SIG-M5 (cell line): ENCODE data around the gene PRKAR1B.

Experiments used
- DNase-seq: peaks from one replicate; lab custom pipeline; 2025; lab: John Stamatoyannopoulos, UW

PRKAR1B gene

DNA sequence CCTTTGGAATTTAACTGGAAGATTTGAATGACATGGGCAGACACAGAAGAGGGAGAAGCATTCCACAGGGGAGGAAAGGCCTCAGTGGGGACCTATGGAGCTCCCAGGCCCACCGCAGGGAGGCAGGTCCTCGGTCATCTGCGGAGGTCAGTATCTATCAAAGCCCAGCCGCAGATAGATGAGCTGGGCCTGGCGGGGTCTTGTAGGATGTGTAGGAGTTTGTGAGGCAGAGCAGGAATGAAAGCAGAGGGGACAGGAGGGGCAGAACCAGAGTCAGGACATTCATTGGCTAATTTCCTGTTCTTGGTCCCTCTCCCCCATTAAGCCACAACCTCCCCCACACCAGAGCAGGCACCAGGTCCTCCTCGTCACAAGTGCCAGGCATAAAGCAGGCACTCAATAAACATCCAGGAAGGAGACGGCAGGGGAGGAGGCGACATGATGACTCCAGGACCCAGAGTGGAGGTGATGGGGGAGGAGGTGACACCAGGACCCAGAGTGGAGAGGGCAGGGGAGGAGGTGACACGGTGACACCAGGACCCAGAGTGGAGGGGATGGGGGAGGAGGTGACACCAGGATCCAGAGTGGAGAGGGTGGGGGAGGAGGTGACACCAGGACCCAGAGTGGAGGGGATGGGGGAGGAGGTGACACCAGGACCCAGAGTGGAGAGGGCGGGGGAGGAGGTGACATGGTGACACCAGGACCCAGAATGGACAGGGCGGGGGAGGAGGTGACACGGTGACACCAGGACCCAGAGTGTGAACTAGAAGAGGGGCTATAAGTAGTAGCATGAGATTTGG, 123.7 kb downstream of the PRKAR1B start:
- DNase-seq: no peak

DNA sequence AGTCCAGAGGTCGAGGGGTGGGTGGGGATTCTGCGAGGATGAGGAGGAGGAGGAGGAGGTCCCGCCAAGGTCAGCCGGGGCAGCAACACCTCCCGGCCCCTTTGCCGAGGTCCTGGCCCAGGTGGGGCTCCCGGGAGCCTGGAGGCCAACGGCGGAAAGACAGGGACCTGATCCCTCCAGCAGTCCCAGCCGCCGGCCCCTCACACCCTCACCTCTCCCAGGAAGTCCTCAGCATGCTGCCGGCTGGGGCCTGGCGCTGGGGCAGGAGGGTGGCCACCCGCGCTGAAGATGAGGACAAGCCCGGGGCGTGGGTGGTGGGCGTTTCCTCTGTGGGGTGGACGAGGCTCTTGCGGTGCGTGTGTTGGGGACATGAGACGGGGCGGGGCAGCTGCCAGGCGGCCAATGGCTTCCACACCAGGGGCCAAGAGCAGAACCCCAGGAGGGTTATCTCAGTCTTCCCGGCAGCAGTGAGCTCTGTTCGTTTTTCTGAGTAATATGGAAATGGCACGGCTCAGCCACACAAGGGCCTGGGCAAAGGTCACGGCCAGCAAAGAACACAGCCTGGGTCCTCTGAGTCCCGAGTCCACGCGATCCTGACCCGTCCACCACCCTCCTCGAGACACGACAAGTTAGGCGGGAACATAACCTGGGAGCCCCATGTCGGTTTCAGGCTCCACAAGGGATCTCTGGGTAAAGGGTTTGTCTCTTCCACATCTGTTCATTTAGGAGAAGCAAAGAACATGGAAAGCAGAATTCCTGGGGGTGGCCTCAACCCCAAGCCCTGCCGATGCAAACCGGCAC, 124.5 kb downstream of the PRKAR1B start:
- no peak for DNase-seq

DNA sequence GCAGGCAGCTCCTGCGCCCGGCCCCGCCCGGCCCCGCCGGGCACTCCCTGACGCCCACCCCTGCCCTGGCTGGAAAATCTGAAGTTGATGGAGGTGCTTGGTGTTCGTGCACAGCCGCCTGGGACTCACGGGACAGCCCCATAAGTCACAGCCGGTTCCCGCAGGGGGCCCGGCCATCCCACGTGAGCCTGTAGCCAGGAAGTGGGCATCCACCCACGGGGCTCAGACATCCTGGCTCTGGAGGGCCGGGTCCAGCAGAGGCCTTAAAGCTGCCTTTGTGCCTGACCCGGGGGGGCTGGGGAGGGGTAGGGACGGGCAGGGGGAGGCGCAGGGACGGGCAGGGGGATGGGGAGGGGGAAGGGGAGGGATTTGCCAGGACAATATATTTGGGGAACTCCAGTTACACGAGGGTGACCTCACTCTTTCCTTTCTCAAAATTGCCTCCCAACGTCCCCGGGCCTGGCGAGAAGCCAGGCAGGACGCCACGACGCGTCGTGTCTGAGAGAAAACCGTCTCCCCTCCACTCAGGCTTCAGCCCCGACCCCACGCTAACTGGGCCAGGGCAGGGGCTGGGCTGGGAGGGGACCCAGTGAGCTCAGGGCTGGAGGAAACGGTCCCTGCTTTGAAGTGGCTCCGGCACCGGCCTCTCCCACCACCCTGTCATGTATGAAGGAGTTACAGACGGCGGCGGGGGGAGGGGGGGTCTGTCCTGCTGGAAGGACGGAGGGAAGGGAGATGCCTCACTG, 125.3 kb downstream of the PRKAR1B start:
- no peak for DNase-seq

DNA sequence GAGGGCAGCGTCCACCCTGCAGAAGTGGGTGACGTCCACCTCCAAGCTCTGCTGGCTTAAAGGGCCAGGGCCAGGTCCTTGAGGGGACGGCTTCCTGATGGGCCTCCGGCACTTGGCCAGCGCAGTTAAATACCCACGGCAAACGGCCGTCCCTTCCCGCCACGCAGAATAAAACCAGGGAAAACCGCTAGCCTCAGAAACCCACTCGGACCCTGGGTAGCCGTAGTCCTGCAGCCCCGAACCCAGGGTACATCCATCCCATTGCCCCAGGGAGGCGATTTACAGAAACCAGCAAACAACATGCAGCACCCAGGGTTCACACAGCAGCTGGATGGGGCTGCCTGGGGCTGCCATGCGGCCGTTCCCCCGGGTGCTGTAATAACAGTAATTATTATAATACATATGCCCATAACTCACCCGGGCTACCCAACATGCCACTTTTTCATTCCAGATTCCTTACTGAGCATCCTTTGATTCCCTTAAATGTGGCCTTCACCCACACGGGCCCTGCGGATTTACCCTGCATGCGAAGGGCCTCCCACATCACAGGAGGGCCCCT, 126.0 kb downstream of the PRKAR1B start:
- no peak for DNase-seq

DNA sequence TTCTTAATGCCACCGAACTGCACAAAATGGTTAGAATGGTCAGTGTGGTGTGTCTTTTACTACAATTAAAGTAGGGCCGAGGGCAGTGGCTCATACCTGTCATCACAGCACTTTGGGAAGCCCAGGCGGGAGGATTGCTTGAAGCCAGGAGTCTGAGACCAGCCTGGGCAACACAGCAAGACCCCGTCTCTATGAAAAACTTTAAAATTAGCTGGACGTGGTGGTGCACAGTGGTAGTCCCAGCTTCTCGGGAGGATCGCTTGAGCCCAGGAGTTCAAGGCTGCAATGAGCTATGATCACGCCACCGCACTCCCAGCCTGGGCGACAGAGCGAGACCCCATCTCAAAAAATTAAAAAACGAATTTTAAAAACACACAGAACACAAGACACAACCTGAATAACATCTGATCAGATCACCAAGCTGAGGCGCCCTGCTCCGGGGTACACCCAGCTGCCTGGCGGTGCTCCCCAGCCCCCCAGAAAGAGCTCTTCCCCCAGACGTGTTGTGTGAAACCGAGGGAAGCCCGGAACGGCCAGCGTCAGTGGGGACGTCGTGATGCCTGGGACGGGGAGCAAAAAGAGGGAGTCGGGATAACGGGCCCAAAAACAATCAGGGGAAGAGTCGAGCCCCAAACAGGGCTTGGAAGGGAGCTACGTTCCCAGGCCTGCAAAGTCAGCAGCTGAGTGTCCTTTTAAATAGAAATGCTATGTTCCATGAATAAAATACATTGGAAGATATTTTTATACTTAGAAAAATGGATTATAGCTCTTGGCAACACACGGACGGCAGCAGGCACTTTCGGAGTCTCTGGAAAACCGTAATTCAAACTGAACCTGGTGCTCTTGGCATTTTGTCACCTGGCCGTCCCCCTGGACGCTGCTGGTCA, 126.7 kb downstream of the PRKAR1B start:
- DNase-seq: no peak

DNA sequence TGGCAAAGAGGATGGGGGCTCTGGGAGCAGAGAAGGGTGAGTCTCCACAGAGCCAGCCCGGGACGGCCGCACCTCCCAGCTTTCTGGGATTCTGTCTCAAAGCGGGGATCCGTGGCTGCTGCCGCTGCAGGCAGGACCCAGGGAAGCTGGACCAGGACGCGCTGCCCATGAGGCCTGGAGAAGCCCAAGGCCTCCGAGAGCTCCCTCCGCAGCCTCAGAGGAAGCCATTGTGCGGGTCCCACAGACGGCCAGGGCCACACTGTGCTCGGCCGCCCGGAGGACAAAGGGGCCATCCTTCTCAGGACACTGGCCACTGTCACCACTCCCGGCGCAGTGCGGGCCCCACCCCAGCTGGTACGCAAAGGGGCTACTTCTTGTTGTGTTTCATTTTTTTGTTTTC, 128.2 kb downstream of the PRKAR1B start:
- no peak for DNase-seq

DNA sequence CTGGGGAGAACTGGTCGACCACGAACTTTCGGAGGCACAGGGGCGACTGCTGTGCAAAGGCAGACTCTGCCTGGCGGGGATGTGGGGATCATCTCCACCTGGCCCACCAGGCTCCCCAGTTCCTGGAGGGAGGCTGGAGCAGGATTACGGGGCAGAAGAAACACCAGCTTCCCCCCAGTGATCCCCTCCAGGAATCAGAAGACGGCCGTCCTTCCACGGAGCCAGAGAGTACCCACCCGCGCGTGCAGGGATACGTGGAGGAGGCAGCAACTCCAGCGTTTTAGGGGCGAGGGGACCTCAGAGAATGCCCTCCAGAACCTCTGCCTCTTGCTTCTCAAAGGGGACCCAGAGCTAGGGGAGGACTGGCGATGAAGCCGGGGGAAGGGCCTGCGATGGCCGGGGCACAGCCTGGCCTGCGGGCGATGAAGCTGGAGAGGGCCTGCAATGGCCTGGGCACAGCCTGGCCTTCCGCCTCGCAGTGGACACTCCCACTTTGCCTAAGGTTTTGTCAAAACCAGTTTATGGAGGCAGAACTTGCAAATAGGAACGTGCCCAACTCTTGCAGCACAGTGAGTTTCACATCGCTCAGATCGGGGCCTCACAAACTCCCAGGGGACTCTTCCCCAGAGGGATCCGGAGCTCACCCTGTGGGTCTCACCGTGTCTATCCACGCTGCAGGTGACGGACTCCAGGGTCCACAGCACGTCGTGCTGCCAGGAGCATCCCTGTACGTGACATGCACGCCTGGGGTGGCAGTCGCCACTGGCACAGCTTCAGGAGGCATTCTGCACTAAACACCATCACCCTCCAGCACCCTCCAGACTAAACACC, 129.5 kb downstream of the PRKAR1B start:
- no peak for DNase-seq

DNA sequence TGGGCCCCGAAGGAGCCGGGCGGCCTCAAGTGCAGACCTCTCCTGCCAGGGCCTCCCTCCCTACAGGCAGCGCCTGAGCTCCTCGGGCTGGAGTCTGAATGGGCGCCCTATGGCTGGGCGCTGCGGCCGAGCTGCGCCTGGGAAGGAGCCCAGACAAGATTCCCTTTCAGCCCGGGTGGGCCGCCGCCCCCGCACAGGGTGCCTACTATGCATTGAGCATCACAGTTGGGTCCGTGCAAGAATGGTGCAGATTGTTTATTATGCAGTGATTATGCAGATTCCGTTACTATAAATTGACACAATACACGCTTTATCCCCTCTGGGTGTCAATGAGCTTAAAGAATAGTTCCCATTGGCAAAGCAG, 130.3 kb downstream of the PRKAR1B start:
- DNase-seq: no peak

DNA sequence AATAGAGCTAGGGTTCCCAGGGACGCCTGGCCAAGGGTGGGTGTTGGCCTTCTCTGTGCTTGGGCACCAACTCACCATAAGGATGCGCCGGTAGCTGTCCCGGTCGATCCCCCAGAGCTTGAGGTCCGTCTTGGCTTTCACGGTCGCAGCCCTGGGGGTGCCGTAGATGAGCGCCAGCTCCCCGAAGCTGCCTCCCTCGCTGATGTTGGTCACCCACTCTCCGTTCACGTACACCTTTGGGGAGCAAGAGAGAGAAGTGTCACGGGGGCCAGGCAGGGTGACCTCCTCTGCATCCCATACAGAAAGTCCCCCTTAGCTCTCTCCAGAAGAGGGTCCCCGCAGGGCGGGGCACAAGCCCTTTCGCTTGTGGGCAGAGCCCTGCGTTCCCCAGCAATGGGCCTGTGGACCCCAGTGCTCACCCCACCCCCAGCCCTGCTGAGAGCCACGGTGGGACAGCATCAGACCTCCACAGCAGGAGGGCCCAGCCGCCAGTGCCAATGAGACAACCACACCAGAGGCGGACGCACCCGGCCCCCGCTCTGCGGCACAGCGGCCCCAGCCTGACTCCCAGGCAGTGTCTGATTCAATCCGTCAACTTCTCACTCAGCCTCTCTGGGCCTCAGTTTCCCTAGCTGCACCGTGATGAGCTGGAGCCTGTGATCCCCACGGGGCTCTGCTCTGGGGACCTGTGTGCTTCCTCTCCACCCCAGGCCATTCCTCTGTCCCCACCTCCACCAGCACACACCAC, 130.8 kb downstream of the PRKAR1B start:
- DNase-seq: no peak

DNA sequence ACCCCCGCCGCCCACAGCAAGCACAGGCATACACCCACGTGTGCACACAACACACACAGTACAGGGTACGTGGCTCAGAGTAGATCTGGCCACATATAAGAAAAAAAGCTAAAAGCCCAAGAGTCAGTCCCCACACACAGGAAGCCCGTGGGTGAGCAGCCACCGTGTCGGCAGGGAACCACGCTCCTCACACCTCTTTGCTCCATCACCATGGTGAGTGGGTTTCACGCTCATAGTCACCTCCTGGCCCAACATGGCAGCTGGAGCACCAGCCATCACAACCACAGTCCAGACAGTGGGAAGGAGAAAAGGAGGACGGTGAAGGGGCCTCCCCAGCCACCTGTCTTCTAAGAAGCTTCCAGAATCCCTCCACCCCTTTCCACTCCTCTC, 131.5 kb downstream of the PRKAR1B start:
- no peak for DNase-seq

DNA sequence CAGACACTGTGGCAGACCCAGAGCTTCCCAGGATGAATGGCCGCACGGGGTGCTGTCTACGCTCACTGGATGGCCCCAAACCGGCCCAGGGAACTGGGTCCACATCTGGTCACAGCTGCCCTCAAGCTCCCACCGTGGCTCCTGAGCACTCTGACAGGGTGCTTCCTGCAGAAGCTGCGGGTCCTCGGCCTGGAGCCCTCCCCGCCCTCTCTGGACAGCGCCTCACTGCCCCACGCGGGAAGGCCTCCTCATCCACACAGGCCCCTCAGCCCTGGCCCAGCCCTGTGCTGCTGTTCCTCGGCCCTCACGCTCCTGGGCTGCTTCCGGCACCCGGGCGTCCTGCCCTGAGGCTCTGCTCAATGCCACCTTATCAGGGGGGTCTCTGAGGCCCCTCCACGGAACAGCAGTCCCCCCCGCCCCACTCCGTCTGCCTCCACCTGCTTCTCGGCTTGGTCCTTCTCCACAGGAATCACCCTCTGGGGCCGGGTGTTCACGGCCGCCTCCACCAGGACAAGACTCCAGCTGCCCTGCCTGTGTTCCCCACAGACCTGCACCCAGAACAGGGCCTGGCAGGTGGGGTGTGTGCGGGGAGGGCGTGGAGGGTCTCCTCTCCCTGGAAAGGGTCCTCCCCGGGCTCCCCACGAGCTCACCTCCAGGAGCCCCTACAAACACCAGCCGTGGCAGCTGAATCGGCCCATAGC, 132.0 kb downstream of the PRKAR1B start:
- no peak for DNase-seq

DNA sequence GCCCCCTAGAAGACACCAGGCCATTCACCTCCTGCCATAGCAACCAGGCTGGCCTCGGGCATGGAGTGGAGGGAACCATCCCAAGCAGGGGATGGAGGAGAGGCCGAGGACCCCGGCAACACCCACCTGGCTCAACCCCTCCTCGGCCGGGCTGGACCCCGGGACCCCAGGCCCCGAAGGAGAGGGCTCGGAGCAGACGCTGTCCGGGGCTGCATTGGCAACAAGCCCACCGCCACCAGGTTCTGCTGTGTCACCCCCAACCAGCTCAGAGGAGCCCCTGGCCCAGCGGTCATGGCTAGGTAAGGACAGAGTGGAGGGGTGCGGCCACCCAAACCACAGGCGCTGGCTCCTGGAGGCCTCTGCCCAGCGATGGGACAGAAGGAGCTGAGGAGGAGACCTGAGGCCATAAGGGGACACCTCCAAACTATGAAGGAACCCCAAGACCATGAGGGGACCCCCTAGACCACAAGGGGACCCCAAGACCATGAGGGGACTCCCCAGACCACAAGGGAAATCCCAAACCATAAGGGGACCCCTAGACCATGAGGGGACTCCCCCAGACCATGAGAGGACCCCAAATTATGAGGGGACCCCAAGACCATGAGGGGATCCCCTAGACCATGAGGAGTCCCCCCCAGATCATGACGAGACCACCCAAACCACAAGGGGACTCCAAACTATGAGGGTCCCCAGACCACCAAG, 132.7 kb downstream of the PRKAR1B start:
- DNase-seq: no peak

DNA sequence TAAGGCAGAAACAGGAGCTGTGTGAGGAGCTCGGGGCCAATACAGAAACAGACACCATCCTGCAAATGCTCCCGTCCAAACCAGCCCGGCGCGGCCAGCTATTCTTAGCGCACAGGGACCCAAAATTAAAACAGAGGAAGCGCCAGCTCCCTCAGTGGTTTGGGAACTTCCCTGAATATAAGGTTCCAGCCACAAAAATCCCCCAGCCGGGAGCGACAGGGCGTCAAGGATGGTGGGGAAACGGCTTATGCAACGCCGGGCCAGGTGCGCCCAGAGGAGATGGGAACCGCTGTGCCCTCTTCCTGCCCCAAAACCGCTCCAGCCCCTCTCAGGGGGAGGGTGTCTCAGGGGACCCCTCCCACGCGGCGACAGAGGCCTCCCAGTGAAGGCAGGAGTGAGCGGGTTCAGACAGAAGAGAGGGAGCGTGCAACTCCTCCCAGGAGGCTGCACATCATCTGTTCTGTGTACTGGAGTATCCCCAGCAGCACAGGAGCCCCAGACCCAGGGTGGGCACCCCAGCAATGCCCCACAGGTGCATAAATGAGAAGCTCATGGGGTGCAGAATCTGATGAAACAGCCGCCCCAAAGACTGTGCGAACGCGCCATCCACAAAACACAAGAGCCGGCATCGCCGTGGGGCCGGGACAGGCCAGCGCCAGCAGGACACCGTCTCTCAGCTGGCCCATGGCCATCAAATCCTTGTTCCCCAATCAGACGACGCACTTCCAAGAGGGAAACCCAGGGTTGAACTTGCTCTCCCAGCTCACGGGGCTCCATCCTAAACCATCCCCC, 133.6 kb downstream of the PRKAR1B start:
- no peak for DNase-seq

DNA sequence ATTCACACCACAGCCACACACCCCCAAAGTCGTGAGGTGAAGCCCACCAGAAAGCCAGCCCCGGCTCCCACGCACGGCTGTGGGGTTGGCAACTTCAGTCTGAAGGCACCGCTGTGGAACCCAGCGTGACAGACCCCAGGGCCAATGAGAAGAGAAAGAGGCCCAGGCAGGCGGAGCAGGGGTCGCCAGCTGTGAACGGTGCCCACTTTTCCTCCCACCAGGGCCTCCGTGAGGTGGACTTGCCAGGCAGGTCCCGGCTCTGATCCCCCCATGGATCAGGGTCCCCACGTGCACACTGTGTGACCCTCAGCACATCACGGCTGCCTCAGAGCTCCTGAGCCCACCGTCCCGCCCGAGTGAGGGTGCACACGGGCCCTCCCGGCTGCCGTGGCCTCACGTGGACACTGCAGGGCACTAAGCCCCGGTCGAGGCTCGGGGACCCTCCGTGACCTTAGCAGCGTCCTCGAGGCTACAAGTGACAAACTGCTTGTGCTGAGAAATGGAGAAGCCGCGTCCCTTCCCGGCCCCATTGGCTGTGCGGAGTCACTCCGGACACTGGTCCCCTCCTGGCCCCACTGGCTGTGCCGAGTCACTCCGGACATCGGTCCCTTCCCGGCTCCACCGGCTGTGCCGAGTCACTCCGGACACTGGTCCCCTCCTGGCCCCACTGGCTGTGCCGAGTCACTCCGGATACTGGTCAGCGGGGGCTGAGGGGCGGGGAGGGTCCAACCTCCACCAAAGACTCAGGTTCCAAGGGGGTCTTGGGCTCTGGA, 135.0 kb downstream of the PRKAR1B start:
- DNase-seq: no peak

DNA sequence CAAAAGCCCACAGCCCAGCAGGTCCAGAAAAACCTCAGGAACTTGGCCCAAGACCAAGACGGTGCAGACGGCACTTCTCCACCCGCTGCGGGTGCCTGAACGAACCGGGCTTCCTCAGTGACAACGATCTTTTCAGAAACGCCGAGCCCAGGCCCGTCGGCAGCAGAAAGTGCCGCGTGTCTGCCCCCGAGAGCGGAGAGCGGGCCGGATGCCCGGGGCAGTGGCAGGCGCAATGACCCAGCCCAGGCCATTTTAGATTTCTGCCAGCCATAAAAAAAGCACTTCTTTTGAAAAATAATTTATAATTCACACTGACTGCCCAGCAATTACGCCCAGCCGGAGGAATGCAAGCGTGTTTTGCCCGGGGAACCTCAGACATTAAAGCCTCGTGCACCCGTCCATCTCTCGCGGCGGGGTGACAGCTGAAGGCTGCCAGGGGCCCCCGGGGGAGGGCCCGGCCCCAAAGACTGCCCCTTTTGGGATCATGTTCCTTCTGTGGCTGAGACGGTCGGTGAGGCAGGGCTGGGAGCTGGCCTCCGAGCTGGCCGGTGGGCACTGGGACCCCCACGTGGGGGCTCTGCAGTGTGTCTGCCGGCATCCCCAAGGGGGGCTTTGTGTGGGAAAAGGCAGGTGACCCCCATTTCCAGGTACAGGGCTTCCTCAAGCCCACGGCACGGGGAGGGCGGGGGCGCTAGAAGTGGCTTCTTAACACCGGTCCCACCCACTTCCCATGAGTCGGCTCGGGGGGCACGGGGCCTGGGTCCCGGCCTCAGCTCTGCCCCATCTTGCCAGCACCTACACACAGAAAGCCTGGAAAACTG, 136.1 kb downstream of the PRKAR1B start:
- DNase-seq: no peak
